SK-N-SH treated with all-trans-retinoic acid at 6 μM for 48 hours (cell line): Measurements from ENCODE around the gene TPK1.

Experiments used
- CREB5 ChIP-seq: fragments of 250-450 bp; sonication (Bioruptor Pico); IDR thresholded peaks from 2 replicates; pipeline ENCODE4 v1.5.1; 2020; ENCODE audit warnings: low read depth, mild to moderate bottlenecking, moderate library complexity
- GLIS3 ChIP-seq: fragments of 250-450 bp; sonication (Bioruptor Pico); IDR thresholded peaks from 2 replicates; pipeline ENCODE4 v1.5.0; 2020; ENCODE audit warnings: mild to moderate bottlenecking, moderate library complexity
- PATZ1 ChIP-seq: fragments of 250-450 bp; sonication (Bioruptor Pico); IDR thresholded peaks from 2 replicates; pipeline ENCODE4 v1.8.0; 2020; ENCODE audit warnings: mild to moderate bottlenecking, moderate library complexity, borderline replicate concordance
- POU6F1 ChIP-seq: fragments of 250-450 bp; sonication (Bioruptor Pico); IDR thresholded peaks from 2 replicates; pipeline ENCODE4 v1.8.0; 2021; ENCODE audit warnings: low read depth, mild to moderate bottlenecking, moderate library complexity, borderline replicate concordance
- RARB ChIP-seq: fragments of 250-450 bp; sonication (Bioruptor Pico); IDR thresholded peaks from 2 replicates; pipeline ENCODE4 v1.8.0; 2021; ENCODE audit warnings: mild to moderate bottlenecking, moderate library complexity
- ZFP3 ChIP-seq: fragments of 250-450 bp; sonication (Bioruptor Pico); IDR thresholded peaks from 2 replicates; pipeline ENCODE4 v1.5.0; 2020; ENCODE audit warnings: mild to moderate bottlenecking, moderate library complexity
- ZNF8 ChIP-seq: fragments of 450-650 bp; formaldehyde crosslinking; IDR thresholded peaks from 2 replicates; pipeline ENCODE4 v1.5.0; 2020; ENCODE audit warnings: mild to moderate bottlenecking, moderate library complexity

GRCh38 chr7:144403649-144404061 lies 432.2 kb downstream of the TPK1 start, which contains the start of gene NOBOX:
- TF ChIP-seq RARB (CRISPR knock-in tag) (no peak), ZFP3 (CRISPR knock-in tag) (no peak), POU6F1 (CRISPR knock-in tag) (no peak), GLIS3 (no peak), PATZ1 (CRISPR knock-in tag) (no peak), ZNF8 (CRISPR knock-in tag) (no peak), CREB5 (CRISPR knock-in tag) (no peak)
